Mammary epithelial cell (primary cell): Measurements from ENCODE around the gene ERG.

ENCODE experiments used
- EZH2 ChIP-seq: IDR thresholded peaks from 2 replicates; pipeline ENCODE4 v1.6.1; 2012; ENCODE audit warnings: low read length, inconsistent platforms, borderline replicate concordance
- TF ChIP-seq, protein P1 (sequence below), 2 donors: IDR thresholded peaks in 1 of 2; conservative IDR thresholded peaks in 1 of 2; 2 replicates each; pipeline ENCODE4 v1.5.1; 2011 to 2012; ENCODE audit warnings: inconsistent platforms in 2 of 2, low read length in 2 of 2, mild to moderate bottlenecking in 2 of 2, control low read depth in 1 of 2, low read depth in 1 of 2; ENCODE audit not compliant: insufficient read depth in 1 of 2; ENCODE audit errors: extremely low read depth in 1 of 2

- TF ChIP-seq EZH2: no peak
- TF ChIP-seq, protein P1, sequence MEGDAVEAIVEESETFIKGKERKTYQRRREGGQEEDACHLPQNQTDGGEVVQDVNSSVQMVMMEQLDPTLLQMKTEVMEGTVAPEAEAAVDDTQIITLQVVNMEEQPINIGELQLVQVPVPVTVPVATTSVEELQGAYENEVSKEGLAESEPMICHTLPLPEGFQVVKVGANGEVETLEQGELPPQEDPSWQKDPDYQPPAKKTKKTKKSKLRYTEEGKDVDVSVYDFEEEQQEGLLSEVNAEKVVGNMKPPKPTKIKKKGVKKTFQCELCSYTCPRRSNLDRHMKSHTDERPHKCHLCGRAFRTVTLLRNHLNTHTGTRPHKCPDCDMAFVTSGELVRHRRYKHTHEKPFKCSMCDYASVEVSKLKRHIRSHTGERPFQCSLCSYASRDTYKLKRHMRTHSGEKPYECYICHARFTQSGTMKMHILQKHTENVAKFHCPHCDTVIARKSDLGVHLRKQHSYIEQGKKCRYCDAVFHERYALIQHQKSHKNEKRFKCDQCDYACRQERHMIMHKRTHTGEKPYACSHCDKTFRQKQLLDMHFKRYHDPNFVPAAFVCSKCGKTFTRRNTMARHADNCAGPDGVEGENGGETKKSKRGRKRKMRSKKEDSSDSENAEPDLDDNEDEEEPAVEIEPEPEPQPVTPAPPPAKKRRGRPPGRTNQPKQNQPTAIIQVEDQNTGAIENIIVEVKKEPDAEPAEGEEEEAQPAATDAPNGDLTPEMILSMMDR (conservative IDR thresholded peaks at IDR 0.05 in 1 of 2, IDR thresholded peaks at IDR 0.05 in 1 of 2; ENCODE audit: extremely low read depth in 1 of 2, insufficient read depth in 1 of 2, low read depth in 1 of 2, low read length in 2 of 2): no peak
These were observed 147.6 kb downstream of the ERG start for GRCh38 chr21:38350684-38351083.
